HG02642 (cell line): ENCODE results near the gene WWOX.

Source experiments
- ATAC-seq: cut with Tn5 transposase; IDR thresholded peaks from one replicate; pipeline ENCODE4 v1.9.1; 2021; ENCODE audit warnings: mild to moderate bottlenecking; ENCODE audit not compliant: unreplicated experiment, poor library complexity

Gene WWOX

GRCh38 chr16:78421181-78421708 lies 321.8 kb downstream of the WWOX start:
- ATAC-seq = no peak

GRCh38 chr16:78425281-78425680 lies 325.8 kb downstream of the WWOX start:
- ATAC-seq = no peak

GRCh38 chr16:78425891-78426510 lies 326.5 kb downstream of the WWOX start:
- no peak for ATAC-seq

- ATAC-seq = no peak
These were observed 328.7 kb downstream of the WWOX start for GRCh38 chr16:78428193-78428592.

GRCh38 chr16:78430281-78430680 lies 330.8 kb downstream of the WWOX start:
- no peak for ATAC-seq

GRCh38 chr16:78431004-78431670 lies 331.7 kb downstream of the WWOX start:
- ATAC-seq = no peak

GRCh38 chr16:78431701-78432100 lies 332.2 kb downstream of the WWOX start:
- ATAC-seq = no peak

GRCh38 chr16:78432451-78432850 lies 333.0 kb downstream of the WWOX start:
- ATAC-seq = no peak

- no peak for ATAC-seq
These were observed 333.7 kb downstream of the WWOX start for GRCh38 chr16:78433116-78433515.

- ATAC-seq = no peak
These were observed 334.9 kb downstream of the WWOX start for GRCh38 chr16:78434401-78434800.

- no peak for ATAC-seq
These were observed 335.8 kb downstream of the WWOX start for GRCh38 chr16:78435260-78435659.

GRCh38 chr16:78436023-78436422 lies 336.6 kb downstream of the WWOX start:
- ATAC-seq = no peak

- ATAC-seq = no peak
These were observed 337.4 kb downstream of the WWOX start for GRCh38 chr16:78436846-78437245.

GRCh38 chr16:78437352-78437968 lies 338.0 kb downstream of the WWOX start:
- no peak for ATAC-seq

GRCh38 chr16:78438219-78438618 lies 338.8 kb downstream of the WWOX start:
- no peak for ATAC-seq

- ATAC-seq = no peak
These were observed 339.2 kb downstream of the WWOX start for GRCh38 chr16:78438632-78439031.

- no peak for ATAC-seq
These were observed 340.2 kb downstream of the WWOX start for GRCh38 chr16:78439646-78440045.

- ATAC-seq = no peak
These were observed 341.8 kb downstream of the WWOX start for GRCh38 chr16:78441298-78441697.

GRCh38 chr16:78443542-78444364 lies 344.3 kb downstream of the WWOX start:
- no peak for ATAC-seq

GRCh38 chr16:78445818-78446217 lies 346.4 kb downstream of the WWOX start:
- ATAC-seq = no peak

GRCh38 chr16:78446486-78446885 lies 347.0 kb downstream of the WWOX start:
- no peak for ATAC-seq
